Limb (tissue), 2 donors: ENCODE measurements around the gene FXR2.

Experiments used
- DNase-seq, 2 donors: peaks; one replicate each; pipeline ENCODE4 v3.0.0-alpha.2; 2016; ENCODE audit errors: extremely low spot score in 2 of 2

The FXR2 gene

GRCh38 chr17:7573324-7574080 lies 41.2 kb downstream of the FXR2 start:
- peak; percentile 88 to 93 for DNase-seq

- DNase-seq, result peak; percentile 99 to 100
Measured at GRCh38 chr17:7572588-7573323, 41.9 kb downstream of the FXR2 start.

- no peak for DNase-seq
Measured at GRCh38 chr17:7572338-7572587, 42.4 kb downstream of the FXR2 start.

- no peak for DNase-seq
Measured at GRCh38 chr17:7570351-7570750, 44.3 kb downstream of the FXR2 start.

DNA sequence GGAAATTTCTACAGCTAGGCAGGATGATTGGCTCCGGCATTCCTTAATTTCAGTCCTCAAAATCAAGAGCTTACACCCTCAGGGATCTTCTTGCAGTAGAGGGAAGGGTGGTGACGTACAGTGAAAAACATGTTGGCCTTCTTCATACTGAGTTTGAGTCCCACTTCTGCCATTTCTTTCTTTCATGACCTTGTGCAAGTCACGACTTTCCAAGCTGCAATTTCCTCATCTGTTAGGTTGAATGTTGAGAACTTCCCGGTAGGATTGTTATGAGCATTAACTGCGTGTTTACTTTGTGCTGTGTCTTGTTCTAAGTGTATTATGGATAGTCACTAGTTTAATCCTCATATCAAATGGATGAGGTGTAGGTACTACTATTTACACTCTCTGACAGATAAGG lies 45.1 kb downstream of the FXR2 start:
- DNase-seq, result no peak

GRCh38 chr17:7563115-7563869 lies 51.4 kb downstream of the FXR2 start:
- no peak for DNase-seq

DNA sequence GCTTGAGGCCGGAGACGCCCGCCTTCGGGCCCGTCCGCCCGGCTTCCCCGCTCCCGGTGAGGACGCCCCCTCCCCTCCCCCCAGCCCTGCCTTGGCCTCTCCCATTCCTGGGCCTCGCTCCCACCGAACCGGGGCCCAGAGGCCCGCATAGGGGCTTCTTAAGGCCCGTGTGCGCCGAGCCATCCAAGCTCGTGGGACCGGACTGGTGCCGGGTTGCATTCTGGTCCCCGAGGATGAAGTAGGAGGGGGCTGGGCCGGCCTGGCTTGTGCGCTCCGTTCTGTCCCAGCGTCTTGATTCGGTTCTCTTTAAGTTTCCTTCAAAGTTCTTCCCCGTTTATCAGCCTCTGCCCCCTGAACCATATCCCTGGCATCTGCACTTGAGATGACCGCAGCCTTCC lies 52.5 kb downstream of the FXR2 start:
- no peak for DNase-seq

GRCh38 chr17:7561589-7562207 lies 53.0 kb downstream of the FXR2 start, which contains the start of gene SENP3:
SENP3 (plus strand) TSS chr17:7561919; CDS start chr17:7563077, 1,158 bp downstream.
- DNase-seq, result peak; percentile 89 to 95

DNA sequence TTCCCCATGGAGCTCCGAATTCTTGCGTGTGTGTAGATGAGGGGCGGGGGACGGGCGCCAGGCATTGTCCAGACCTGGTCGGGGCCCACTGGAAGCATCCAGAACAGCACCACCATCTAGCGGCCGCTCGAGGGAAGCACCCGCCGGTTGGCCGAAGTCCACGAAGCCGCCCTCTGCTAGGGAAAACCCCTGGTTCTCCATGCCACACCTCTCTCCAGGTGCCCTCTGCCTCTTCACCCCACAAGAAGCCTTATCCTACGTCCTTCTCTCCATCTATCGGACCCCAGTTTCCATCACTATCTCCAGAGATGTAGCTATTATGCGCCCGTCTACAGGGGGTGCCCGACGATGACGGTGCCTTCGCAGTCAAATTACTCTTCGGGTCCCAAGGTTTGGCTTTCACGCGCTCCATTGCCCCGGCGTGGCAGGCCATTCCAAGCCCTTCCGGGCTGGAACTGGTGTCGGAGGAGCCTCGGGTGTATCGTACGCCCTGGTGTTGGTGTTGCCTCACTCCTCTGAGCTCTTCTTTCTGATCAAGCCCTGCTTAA lies 53.6 kb downstream of the FXR2 start:
- peak; percentile 89 to 93 for DNase-seq

DNA sequence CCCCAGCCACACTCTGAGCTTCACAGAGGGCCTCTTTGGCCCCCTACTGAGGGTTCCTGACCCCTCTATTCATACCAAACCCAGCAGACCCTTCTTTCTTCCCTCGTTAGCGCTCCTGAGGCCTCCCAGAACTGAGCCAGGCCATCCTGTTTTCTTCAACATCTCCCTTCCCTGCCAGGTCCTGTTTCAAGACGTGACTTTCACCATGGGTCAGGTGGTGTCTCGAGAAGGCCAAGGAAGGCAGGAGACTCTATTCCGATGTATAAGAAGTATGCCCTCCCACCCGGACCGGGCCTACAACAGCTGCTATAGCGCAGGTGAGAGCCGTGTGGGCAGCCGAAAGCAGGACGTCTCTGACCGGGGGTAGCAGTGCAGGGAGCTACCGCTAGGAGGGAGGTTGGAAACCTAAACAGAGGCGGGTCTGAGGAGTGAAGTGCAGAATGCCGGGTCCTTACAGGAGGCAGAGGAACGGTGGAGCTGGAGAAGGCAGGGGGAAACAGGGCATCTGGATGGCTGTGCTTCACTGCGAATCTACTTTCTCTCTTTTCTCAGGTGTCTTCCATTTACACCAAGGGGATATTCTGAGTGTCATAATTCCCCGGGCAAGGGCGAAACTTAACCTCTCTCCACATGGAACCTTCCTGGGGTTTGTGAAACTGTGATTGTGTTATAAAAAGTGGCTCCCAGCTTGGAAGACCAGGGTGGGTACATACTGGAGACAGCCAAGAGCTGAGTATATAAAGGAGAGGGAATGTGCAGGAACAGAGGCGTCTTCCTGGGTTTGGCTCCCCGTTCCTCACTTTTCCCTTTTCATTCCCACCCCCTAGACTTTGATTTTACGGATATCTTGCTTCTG lies 54.3 kb downstream of the FXR2 start:
- DNase-seq, result peak; percentile 61 to 84

DNA sequence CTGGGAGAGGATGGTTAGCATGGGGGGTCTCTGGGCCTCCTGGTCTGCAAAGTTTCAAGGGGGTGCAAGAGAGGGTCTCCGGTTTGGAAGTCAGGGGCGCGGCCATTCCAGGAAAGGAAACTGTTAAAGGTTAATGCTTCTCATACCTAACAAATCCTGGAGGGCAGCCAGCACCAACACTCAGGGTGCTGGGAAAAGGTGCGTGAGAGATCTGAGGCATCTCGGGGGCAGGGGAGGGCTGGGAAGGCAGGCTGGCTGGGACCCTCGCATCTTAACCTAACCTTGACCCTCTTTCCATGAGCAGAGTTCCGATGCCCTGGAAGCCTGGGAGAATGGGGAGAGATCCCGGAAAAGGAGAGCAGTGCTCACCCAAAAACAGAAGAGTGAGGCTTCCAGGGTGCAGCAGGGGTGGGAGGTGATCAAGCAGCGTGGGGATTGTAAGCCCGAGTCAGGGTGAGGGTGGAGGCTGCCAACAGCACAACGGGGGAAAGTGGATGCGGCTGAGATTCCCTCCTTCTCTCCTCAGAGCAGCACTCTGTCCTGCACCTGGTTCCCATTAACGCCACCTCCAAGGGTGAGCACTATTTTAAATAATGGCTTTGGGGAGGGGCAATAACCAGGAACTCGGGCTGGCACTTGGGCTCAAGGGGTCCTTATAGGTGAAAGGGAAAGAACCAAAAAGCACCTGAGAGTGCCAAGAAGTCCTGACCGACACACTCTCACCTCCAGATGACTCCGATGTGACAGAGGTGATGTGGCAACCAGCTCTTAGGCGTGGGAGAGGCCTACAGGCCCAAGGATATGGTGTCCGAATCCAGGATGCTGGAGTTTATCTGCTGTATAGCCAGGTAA lies 55.2 kb downstream of the FXR2 start:
- no peak for DNase-seq

GRCh38 chr17:7558544-7559319 lies 56.0 kb downstream of the FXR2 start, which contains the start of gene TNFSF13:
TNFSF13 (plus strand) TSS chr17:7558750; CDS start chr17:7559040, 290 bp downstream.
- no peak for DNase-seq

DNA sequence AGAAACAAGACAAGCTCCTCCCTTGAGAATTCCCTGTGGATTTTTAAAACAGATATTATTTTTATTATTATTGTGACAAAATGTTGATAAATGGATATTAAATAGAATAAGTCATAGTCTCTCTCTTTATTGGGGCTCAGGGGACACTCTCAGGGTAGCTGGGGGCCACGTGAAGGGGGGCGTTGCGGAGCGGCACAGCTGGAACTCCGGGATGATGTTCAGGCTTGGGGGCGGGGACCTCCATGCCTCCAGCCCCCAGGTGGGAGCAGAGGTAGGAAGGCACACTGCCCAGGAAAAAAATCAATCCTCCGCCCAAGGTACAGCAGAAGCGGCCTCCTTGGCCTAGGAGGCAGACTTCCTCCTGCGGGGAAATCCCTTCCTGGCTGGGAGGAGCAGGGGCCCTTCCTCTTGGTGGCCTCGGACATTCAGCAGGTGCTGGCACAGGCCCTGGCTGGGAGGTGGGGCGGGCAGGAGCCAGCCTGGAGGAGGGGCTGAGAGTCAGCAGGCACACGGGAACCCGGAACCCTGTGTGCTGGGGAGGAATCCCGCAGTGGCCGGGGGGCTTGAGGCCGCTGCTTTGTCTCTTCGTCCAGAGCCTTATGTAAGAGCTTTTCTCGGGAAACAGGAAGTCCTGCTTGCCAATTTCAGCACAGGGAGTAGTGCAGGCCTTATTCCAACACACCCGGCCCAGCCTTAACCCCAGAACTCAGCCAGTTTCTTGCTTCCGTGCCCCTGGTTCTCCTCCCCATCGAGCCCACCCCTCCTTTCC lies 56.7 kb downstream of the FXR2 start:
- DNase-seq, result peak; percentile 75 to 82

- no peak for DNase-seq
Measured at GRCh38 chr17:7557147-7557764, 57.4 kb downstream of the FXR2 start.

DNA sequence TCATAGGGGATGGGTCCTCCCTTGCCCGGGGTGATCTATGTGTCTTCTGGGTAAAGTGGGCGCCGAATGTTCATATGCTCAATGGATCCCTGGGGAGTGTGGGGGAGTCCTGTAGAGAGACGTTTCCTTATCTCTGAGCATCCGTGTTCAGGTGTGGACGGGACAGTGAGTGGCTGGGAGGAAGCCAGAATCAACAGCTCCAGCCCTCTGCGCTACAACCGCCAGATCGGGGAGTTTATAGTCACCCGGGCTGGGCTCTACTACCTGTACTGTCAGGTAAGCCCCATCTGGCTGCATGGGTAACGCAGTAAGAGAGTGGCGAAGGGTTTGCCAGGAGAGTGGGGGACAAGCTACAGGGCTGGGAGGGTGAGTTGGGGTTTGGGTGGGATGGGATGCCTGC lies 58.1 kb downstream of the FXR2 start:
- no peak for DNase-seq

DNA sequence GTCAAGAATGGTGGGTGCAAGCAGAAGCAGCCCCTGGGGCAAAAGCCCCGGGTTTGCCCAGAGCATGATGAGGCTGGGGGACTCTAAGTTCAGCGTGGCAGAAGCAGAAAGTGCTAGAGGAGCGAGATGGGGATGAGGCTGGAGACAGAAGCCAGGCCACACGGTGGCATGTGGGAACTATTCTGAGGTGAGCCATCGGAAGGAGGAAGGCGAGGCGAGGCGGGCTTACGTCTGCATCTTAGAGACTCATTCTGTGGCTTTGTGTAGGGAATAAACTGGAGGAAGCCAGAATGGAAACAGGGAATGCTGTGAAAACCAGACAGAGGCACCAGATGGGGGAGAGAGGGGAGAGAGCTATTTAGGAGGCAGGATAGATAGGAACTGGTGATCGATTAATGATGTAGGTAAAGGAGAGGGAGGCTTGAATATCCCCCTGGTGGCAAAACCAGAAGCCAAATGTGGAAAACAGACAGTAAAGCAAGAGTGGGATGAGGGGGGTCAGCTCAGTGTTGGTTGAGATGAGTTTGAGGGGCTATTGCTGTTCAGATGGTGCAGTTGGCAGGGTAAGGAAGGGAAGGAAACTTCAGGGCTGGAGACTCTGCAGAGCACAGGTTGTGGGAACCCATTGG lies 59.3 kb downstream of the FXR2 start:
- no peak for DNase-seq

DNA sequence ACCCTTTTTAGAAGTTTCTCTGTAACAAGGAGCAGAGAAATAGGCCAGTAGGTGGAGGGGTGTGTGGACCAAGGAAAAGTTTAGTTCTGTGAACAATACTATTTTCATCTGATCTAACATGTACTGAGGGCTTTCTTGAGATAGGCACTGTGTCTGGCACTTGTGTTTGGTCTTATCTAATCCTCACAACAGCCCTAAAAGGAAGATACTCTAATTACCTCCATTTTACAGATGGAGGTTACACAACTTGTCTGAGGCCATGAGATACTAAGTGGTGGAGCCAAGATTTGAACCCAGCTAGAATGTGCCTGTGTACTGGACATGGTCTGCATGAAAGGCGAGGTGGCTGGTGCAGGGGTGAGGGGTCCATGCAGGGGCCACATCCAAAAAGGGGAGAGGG lies 61.3 kb downstream of the FXR2 start:
- no peak for DNase-seq
